Endothelial cell of umbilical vein (primary cell): ENCODE results near the gene GCSH. TPM values are rescaled to one million over a fixed set of nuclear protein-coding genes. Genes with fewer than 3 reads are reported as not detected.

ENCODE experiments used
- BruUV-seq: library from RNA; stranded (reverse); fragments of 400-500 nt; replicated peaks from 2 replicates; lab custom pipeline; 2021; lab: Mats Ljungman, UMichigan
- CTCF ChIA-PET: fragments of 300-600, 350-600 bp; sonication (Branson Sonifier 250); formaldehyde crosslinking; loops from one replicate; lab custom pipeline; 2021; ENCODE audit warnings: antibody characterized with exemption, inconsistent platforms; lab: Charles Lee
- POLR2A ChIA-PET: fragments of 300-600, 350-600 bp; sonication (Branson Sonifier 250); formaldehyde crosslinking; loops from one replicate; lab custom pipeline; 2021; ENCODE audit warnings: antibody characterized with exemption, inconsistent platforms; lab: Charles Lee
- DNase-seq: peaks from one replicate; pipeline ENCODE4 v3.0.0-alpha.2; 2011; ENCODE audit warnings: low read depth, low spot score
- FAIRE-seq: peaks from 2 replicates; lab custom pipeline; 2011; peaks lifted over from hg19 to GRCh38; lab: Jason Lieb, UNC
- H2AFZ ChIP-seq: 2 replicates; pipeline ENCODE4 v1.6.0; 2012; ENCODE audit warnings: low read depth, low read length, control low read depth, inconsistent platforms
- H3K27ac ChIP-seq: 2 replicates; pipeline ENCODE4 v1.5.1; 2011; ENCODE audit warnings: low read depth, mild to moderate bottlenecking, control low read depth, low read length, moderate library complexity; ENCODE audit not compliant: insufficient read depth
- H3K27me3 ChIP-seq, 2 experiments: 2 replicates each; pipeline versions ENCODE4 v1.6.0 to v1.6.1; 2011; ENCODE audit warnings: low read length in 2 of 2, mixed read lengths in 1 of 2; ENCODE audit not compliant: control insufficient read depth in 2 of 2, insufficient read depth in 2 of 2
- H3K36me3 ChIP-seq, 2 experiments: 2 replicates in 1 of 2; 3 replicates in 1 of 2; pipeline ENCODE4 v1.5.1; 2011; ENCODE audit warnings: low read length in 2 of 2, mild to moderate bottlenecking in 1 of 2, moderate library complexity in 1 of 2; ENCODE audit not compliant: control insufficient read depth in 2 of 2, insufficient read depth in 2 of 2; ENCODE audit errors: extremely low read depth in 1 of 2
- H3K4me1 ChIP-seq: 3 replicates; pipeline ENCODE4 v1.5.1; 2011; ENCODE audit warnings: mild to moderate bottlenecking, low read length; ENCODE audit not compliant: control insufficient read depth, insufficient read depth; ENCODE audit errors: extremely low read depth
- H3K4me2 ChIP-seq: 2 replicates; pipeline ENCODE4 v1.6.1; 2011; ENCODE audit warnings: low read length, control low read depth, mixed read lengths; ENCODE audit not compliant: insufficient read depth
- H3K4me3 ChIP-seq, 3 experiments: fragments of 200-600 bp in 1 of 3; sonication (generic), shearing (Covaris generic) in 1 of 3; replicated peaks in 1 of 3; 2 replicates each; pipeline ENCODE4 v1.5.1; 2011 to 2016; ENCODE audit warnings: control low read depth in 3 of 3, low read length in 3 of 3, mild to moderate bottlenecking in 2 of 3, inconsistent platforms in 1 of 3, low read depth in 1 of 3, moderate library complexity in 1 of 3; ENCODE audit not compliant: insufficient read depth in 1 of 3
- H3K79me2 ChIP-seq: 2 replicates; pipeline ENCODE4 v1.6.0; 2012; ENCODE audit warnings: low read length, inconsistent platforms; ENCODE audit not compliant: control insufficient read depth, insufficient read depth
- H3K9ac ChIP-seq: replicated peaks from 2 replicates; pipeline ENCODE3; 2011; ENCODE audit warnings: low read length, control low read depth; ENCODE audit not compliant: insufficient read depth; ENCODE audit errors: extremely low read depth
- H3K9me1 ChIP-seq: replicated peaks from 3 replicates; pipeline ENCODE4 v1.6.0; 2011; ENCODE audit warnings: mild to moderate bottlenecking, low read length; ENCODE audit not compliant: control insufficient read depth, insufficient read depth; ENCODE audit errors: extremely low read depth
- H3K9me3 ChIP-seq: replicated peaks from 2 replicates; pipeline ENCODE4 v1.5.1; 2012; ENCODE audit warnings: low read length, inconsistent platforms; ENCODE audit not compliant: control insufficient read depth, insufficient read depth
- H4K20me1 ChIP-seq: replicated peaks from 2 replicates; pipeline ENCODE3; 2011; ENCODE audit warnings: mild to moderate bottlenecking, low read length; ENCODE audit not compliant: control insufficient read depth, insufficient read depth; ENCODE audit errors: extremely low read depth
- EZH2 ChIP-seq: IDR thresholded peaks from 2 replicates; pipeline ENCODE4 v1.6.1; 2012; ENCODE audit warnings: borderline replicate concordance, low read depth, mild to moderate bottlenecking, moderate library complexity, low read length, inconsistent platforms; ENCODE audit not compliant: severe bottlenecking
- FOS ChIP-seq: IDR thresholded peaks from 2 replicates; pipeline ENCODE4 v1.6.1; 2011; ENCODE audit warnings: mild to moderate bottlenecking, low read length, moderate library complexity, borderline replicate concordance; ENCODE audit not compliant: insufficient read depth
- GATA2 ChIP-seq: IDR thresholded peaks from 2 replicates; pipeline ENCODE4 v1.7.0; 2011; ENCODE audit warnings: low read depth, mild to moderate bottlenecking, moderate library complexity, mixed read lengths, low read length; ENCODE audit not compliant: insufficient read length, insufficient read depth
- JUN ChIP-seq: IDR thresholded peaks from 2 replicates; pipeline ENCODE4 v1.6.1; 2011; ENCODE audit warnings: borderline replicate concordance, low read depth; ENCODE audit not compliant: insufficient read length, insufficient read depth
- MYC ChIP-seq: IDR thresholded peaks from one replicate; pipeline ENCODE4 v1.6.1; 2011; ENCODE audit warnings: mild to moderate bottlenecking, low read depth, low read length
- POLR2A ChIP-seq: IDR thresholded peaks from 2 replicates; pipeline ENCODE4 v1.6.1; 2012; ENCODE audit warnings: low read depth, mild to moderate bottlenecking, control low read depth, low read length
- POLR2AphosphoS5 ChIP-seq: IDR thresholded peaks from 2 replicates; pipeline ENCODE4 v1.6.1; 2012; ENCODE audit warnings: low read depth, mild to moderate bottlenecking, control low read depth, low read length, moderate library complexity; ENCODE audit not compliant: insufficient read depth
- dilution Hi-C: fragments of 300-500 bp; cut with MboI; formaldehyde crosslinking; loops from one replicate; pipeline ENCODE4 v1.15.0; 2019; ENCODE audit warnings: low sequenced_read_pairs; ENCODE audit not compliant: extremely low pct_ligation_motif_present
- intact Hi-C: fragments of 100-400 bp; cut with micrococcal nuclease; formaldehyde crosslinking; loops from one replicate; pipeline ENCODE4 v1.10.0; 2022
- polyA plus RNA-seq, 4 experiments: library from polyadenylated mRNA; depleted of rRNA in 3 of 4; stranded (reverse) in 3 of 4; unstranded in 1 of 4; fragments of >200 nt; gene quantifications; 2 replicates each; pipeline versions ENCODE4 v1.2.1 to v1.2.3, GENCODE V29; 2011 to 2012; ENCODE audit warnings: missing spikeins in 1 of 4
- total RNA-seq: library from RNA; stranded (reverse); gene quantifications from 2 replicates; pipeline ENCODE4 v1.2.3, GENCODE V29; 2021
- TF ChIP-seq, protein P1 (sequence below), 2 donors: IDR thresholded peaks; 1 replicate in 1 of 2; 2 replicates in 1 of 2; pipeline ENCODE4 v1.5.1; 2011; ENCODE audit warnings: low read length in 2 of 2, mild to moderate bottlenecking in 2 of 2, moderate library complexity in 2 of 2, control low read depth in 1 of 2, inconsistent platforms in 1 of 2, low read depth in 1 of 2; ENCODE audit not compliant: insufficient read depth in 1 of 2; ENCODE audit errors: extremely low read depth in 1 of 2
- TF ChIP-seq, protein P2 (sequence below): IDR thresholded peaks from 2 replicates; pipeline ENCODE4 v1.6.1; 2011; ENCODE audit not compliant: insufficient read depth, insufficient read length

The GCSH gene
- total and polyA plus RNA-seq, 2 donors (not counting 3 experiments of a cell fraction or from before 2014, with no cell fraction given), result 6.9 to 31.1 TPM

DNA sequence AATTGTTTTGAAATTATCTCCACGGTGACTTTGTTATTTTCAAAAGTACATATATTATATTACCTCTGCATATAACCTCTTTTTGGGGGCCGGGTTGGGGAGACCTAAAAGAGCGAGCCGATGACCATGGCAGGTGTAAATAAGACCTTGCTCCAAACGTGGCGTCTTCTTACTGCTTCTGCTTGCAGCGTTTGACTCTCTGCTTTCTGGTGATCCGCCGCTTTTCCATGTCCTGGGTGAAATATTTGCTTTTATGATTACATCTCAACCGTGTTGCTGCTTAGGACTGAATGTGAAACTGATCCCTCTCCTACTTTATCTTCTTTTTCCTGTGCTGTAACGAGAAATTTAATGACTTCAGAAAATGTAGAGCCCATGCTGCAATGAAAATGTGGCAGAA is 42.4 kb downstream of the GCSH start:
- FAIRE-seq, result no peak

DNA sequence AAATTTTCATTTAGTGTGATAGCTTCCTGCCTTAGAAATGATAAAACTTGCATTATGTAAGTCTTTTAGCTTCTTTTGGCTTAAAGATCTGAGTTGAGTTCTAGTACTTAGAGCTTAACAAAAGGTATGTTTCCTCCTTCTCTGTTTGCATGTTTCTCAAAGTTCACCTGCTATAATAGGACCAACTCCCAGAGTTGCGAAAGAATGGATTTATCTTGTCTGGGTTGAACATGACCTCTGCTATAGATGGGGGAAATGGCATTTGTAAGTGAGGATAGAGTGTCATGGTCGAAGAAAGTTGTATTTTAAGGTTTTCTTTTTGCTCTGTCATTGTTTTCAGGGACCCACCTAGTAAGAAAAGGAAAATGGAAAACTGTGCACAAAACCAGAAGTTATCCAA is 53.4 kb downstream of the GCSH start:
- Histone ChIP-seq H3K27me3 (no peaks in the 10 kb centered on the region), H2AFZ (no peak overlapping the region)

More for the DNA sequence above, 42.4 kb downstream of the GCSH start:
- dilution Hi-C loops (no loop called here), intact Hi-C loops (no loop called here)
- H3K4me1 ChIP-seq, result no peaks in the 10 kb centered on the region
- no peaks in the 10 kb centered on the region for H3K9me3 ChIP-seq
- CTCF ChIA-PET, result no interaction called here
- H3K27ac ChIP-seq, result no peak overlapping the region
- POLR2A ChIA-PET, result no interaction called here
- no peaks in the 10 kb centered on the region for H3K27me3 ChIP-seq
- BruUV-seq, result no TSS peak
- H4K20me1 ChIP-seq, result no peaks in the 10 kb centered on the region
- TF ChIP-seq MYC, result no peak
- TF ChIP-seq POLR2AphosphoS5, result no peak
- no peak for TF ChIP-seq POLR2A
- TF ChIP-seq FOS, result no peak
- TF ChIP-seq, protein P1, sequence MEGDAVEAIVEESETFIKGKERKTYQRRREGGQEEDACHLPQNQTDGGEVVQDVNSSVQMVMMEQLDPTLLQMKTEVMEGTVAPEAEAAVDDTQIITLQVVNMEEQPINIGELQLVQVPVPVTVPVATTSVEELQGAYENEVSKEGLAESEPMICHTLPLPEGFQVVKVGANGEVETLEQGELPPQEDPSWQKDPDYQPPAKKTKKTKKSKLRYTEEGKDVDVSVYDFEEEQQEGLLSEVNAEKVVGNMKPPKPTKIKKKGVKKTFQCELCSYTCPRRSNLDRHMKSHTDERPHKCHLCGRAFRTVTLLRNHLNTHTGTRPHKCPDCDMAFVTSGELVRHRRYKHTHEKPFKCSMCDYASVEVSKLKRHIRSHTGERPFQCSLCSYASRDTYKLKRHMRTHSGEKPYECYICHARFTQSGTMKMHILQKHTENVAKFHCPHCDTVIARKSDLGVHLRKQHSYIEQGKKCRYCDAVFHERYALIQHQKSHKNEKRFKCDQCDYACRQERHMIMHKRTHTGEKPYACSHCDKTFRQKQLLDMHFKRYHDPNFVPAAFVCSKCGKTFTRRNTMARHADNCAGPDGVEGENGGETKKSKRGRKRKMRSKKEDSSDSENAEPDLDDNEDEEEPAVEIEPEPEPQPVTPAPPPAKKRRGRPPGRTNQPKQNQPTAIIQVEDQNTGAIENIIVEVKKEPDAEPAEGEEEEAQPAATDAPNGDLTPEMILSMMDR (IDR thresholded peaks at IDR 0.05; ENCODE audit: extremely low read depth in 1 of 2, insufficient read depth in 1 of 2, low read depth in 1 of 2, low read length in 2 of 2), result no peak
- TF ChIP-seq GATA2, result no peak
- no peak for TF ChIP-seq JUN
- no peaks in the 10 kb centered on the region for H3K36me3 ChIP-seq
- H3K9me1 ChIP-seq, result no peaks in the 10 kb centered on the region
- H3K79me2 ChIP-seq, result no peaks in the 10 kb centered on the region
- H3K4me2 ChIP-seq, result no peak overlapping the region
- no peak overlapping the region for H3K4me3 ChIP-seq
- no peak overlapping the region for H3K9ac ChIP-seq
- DNase-seq, result no peak
- H2AFZ ChIP-seq, result no peak overlapping the region

More for the DNA sequence above, 53.4 kb downstream of the GCSH start:
- H3K9me1 ChIP-seq, result no peaks in the 10 kb centered on the region
- no TSS peak for BruUV-seq
- no peaks in the 10 kb centered on the region for H4K20me1 ChIP-seq
- FAIRE-seq (no peak), DNase-seq (no peak)
- H3K4me2 ChIP-seq, result no peak overlapping the region
- H3K27ac ChIP-seq, result no peak overlapping the region
- intact Hi-C loops (no loop called here), dilution Hi-C loops (no loop called here)
- no peak overlapping the region for H3K4me3 ChIP-seq
- TF ChIP-seq FOS (no peak), POLR2AphosphoS5 (no peak), MYC (no peak), GATA2 (no peak), EZH2 (no peak), POLR2A (no peak), JUN (no peak)
- TF ChIP-seq, protein P2, sequence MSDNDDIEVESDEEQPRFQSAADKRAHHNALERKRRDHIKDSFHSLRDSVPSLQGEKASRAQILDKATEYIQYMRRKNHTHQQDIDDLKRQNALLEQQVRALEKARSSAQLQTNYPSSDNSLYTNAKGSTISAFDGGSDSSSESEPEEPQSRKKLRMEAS, result no peak
- TF ChIP-seq, protein P1 (IDR thresholded peaks at IDR 0.05; ENCODE audit: extremely low read depth in 1 of 2, insufficient read depth in 1 of 2, low read depth in 1 of 2, low read length in 2 of 2), result no peak
- POLR2A ChIA-PET, result no interaction called here
- CTCF ChIA-PET, result no interaction called here
- H3K9me3 ChIP-seq, result no peaks in the 10 kb centered on the region
- peaks cover 13 to 17% of the 10 kb centered on the region in 2 experiments for H3K36me3 ChIP-seq
- no peak overlapping the region for H3K9ac ChIP-seq
- H3K79me2 ChIP-seq, result peaks cover 17% of the 10 kb centered on the region
- H3K4me1 ChIP-seq, result no peaks in the 10 kb centered on the region
